Neural crest cell (in vitro differentiated cells): ENCODE data around the gene WNT11. TPM values are rescaled to one million over a fixed set of nuclear protein-coding genes. Genes with fewer than 3 reads are reported as not detected.
A peak's percentile ranks its signal among the peaks of the same experiment; 100 is the strongest.

Experiments
- DNase-seq: peaks from one replicate; pipeline ENCODE4 v3.0.0; 2021; ENCODE audit warnings: low read depth, mixed read lengths, low spot score
- H3K27ac Mint-ChIP-seq: one replicate; pipeline ENCODE4 v1.8.0; 2021; ENCODE audit warnings: mild to moderate bottlenecking, mixed read lengths; ENCODE audit not compliant: unreplicated experiment
- H3K27me3 Mint-ChIP-seq: 2 replicates; pipeline ENCODE4 v1.8.0; 2021; ENCODE audit warnings: low read depth, mild to moderate bottlenecking, mixed read lengths
- H3K36me3 Mint-ChIP-seq: 2 replicates; pipeline ENCODE4 v1.8.0; 2021; ENCODE audit warnings: low read depth, mild to moderate bottlenecking, mixed read lengths
- H3K4me1 Mint-ChIP-seq: 2 replicates; pipeline ENCODE4 v1.8.0; 2021; ENCODE audit warnings: mixed read lengths
- H3K4me3 Mint-ChIP-seq: one replicate; pipeline ENCODE4 v1.8.0; 2021; ENCODE audit warnings: mild to moderate bottlenecking, mixed read lengths
- H3K9me3 Mint-ChIP-seq: 2 replicates; pipeline ENCODE4 v1.8.0; 2021; ENCODE audit warnings: mixed read lengths
- CTCF ChIP-seq: fragments of 200-600 bp; sonication (generic); conservative IDR thresholded peaks from 2 replicates; pipeline ENCODE4 v1.5.0; 2021; ENCODE audit warnings: antibody characterized with exemption, mild to moderate bottlenecking
- total RNA-seq: library from RNA; stranded (reverse); gene quantifications from 2 replicates; pipeline ENCODE4 v1.2.1, GENCODE V29; 2021

The WNT11 gene
- total RNA-seq, 1 donor from 2014 or later, result 0.19 TPM

- H3K9me3 Mint-ChIP-seq, result no peaks in the 10 kb centered on the region
- H3K27ac Mint-ChIP-seq, result no peak overlapping the region
- H3K36me3 Mint-ChIP-seq, result no peaks in the 10 kb centered on the region
- no peaks in the 10 kb centered on the region for H3K27me3 Mint-ChIP-seq
- H3K4me1 Mint-ChIP-seq, result no peaks in the 10 kb centered on the region
- no peak for DNase-seq
- TF ChIP-seq CTCF, result no peak
- H3K4me3 Mint-ChIP-seq, result no peak overlapping the region
These were observed 38.7 kb downstream of the WNT11 start for GRCh38 chr11:76167590-76167989.

- DNase-seq, result no peak
- H3K27me3 Mint-ChIP-seq, result no peaks in the 10 kb centered on the region
- no peaks in the 10 kb centered on the region for H3K4me1 Mint-ChIP-seq
- TF ChIP-seq CTCF, result no peak
- H3K36me3 Mint-ChIP-seq, result no peaks in the 10 kb centered on the region
- H3K4me3 Mint-ChIP-seq, result no peak overlapping the region
- no peak overlapping the region for H3K27ac Mint-ChIP-seq
- H3K9me3 Mint-ChIP-seq, result no peaks in the 10 kb centered on the region
These were observed 40.0 kb downstream of the WNT11 start for GRCh38 chr11:76166314-76166713.

GRCh38 chr11:76164861-76165751, 41.2 kb downstream of the WNT11 start:
- no peak overlapping the region for H3K27ac Mint-ChIP-seq
- no peaks in the 10 kb centered on the region for H3K4me1 Mint-ChIP-seq
- TF ChIP-seq CTCF, result no peak
- H3K36me3 Mint-ChIP-seq, result no peaks in the 10 kb centered on the region
- H3K4me3 Mint-ChIP-seq, result no peak overlapping the region
- no peak for DNase-seq
- H3K27me3 Mint-ChIP-seq, result no peaks in the 10 kb centered on the region
- no peaks in the 10 kb centered on the region for H3K9me3 Mint-ChIP-seq

DNA sequence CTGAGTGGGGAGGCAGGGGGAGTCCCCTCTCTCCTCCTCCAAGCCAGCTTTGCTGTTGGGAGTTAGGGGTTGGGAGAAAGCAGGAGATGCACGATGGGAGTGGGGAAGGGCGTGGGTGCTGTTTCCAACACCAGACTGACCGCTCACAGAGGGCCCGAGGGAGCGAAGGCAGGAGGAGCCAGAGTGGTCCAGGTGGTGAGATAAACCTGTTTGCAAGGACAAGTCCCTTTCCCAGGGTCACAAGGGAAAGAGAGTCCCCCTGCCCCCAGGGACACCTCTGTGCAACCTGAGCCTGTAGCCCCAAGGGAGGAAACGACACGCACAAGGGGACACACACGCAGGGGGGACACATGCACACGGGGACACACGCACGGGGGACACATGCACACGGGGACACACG, 42.2 kb downstream of the WNT11 start:
- Mint-ChIP-seq H3K27ac (no peak overlapping the region), H3K9me3 (no peaks in the 10 kb centered on the region), H3K36me3 (no peaks in the 10 kb centered on the region), H3K27me3 (no peaks in the 10 kb centered on the region), H3K4me3 (no peak overlapping the region), H3K4me1 (no peaks in the 10 kb centered on the region)
- no peak for TF ChIP-seq CTCF
- DNase-seq, result no peak

GRCh38 chr11:76163289-76163880, 42.9 kb downstream of the WNT11 start:
- TF ChIP-seq CTCF, result no peak
- H3K9me3 Mint-ChIP-seq, result no peaks in the 10 kb centered on the region
- no peaks in the 10 kb centered on the region for H3K27me3 Mint-ChIP-seq
- DNase-seq, result no peak
- H3K4me3 Mint-ChIP-seq, result no peak overlapping the region
- no peaks in the 10 kb centered on the region for H3K4me1 Mint-ChIP-seq
- no peaks in the 10 kb centered on the region for H3K36me3 Mint-ChIP-seq
- peak overlapping the region; percentile 87 for H3K27ac Mint-ChIP-seq
